Activated naive CD4-positive, alpha-beta T cell treated with anti-CD3 and anti-CD28 coated beads, Interleukin-2, amount 50 U/mL, for 72 hours (primary cell): Measurements from ENCODE around the gene MMP15. TPM values are rescaled to one million over a fixed set of nuclear protein-coding genes. Genes with fewer than 3 reads are reported as not detected.

Experiments
- ATAC-seq, 2 donors: fragments of 150-1000 bp; cut with Tn5 transposase; 2 replicates each; pipeline ENCODE4 v1.10.0; 2021; ENCODE audit warnings: mild to moderate bottlenecking in 2 of 2, moderate library complexity in 2 of 2
- DNase-seq, 2 donors: peaks; one replicate each; pipeline ENCODE4 v3.0.0; 2021 to 2022; ENCODE audit warnings: low spot score in 2 of 2
- H3K27ac Mint-ChIP-seq, 2 donors: one replicate each; pipeline ENCODE4 v1.8.0; 2022; ENCODE audit warnings: mild to moderate bottlenecking in 2 of 2, mixed read lengths in 2 of 2
- H3K36me3 Mint-ChIP-seq, 2 donors: one replicate each; pipeline ENCODE4 v1.8.0; 2022; ENCODE audit warnings: mixed read lengths in 2 of 2
- H3K9me3 Mint-ChIP-seq, 2 donors: one replicate each; pipeline ENCODE4 v1.8.0; 2022; ENCODE audit warnings: mixed read lengths in 2 of 2
- total RNA-seq, 2 donors: library from RNA; stranded (reverse); gene quantifications; one replicate each; pipeline ENCODE4 v1.2.3, GENCODE V29; 2022

Gene MMP15
- total RNA-seq, 2 donors from 2014 or later, result 0.07 to 0.76 TPM

GRCh38 chr16:58039829-58040495 is 14.4 kb downstream of the MMP15 start:
- H3K27ac Mint-ChIP-seq, result no peak overlapping the region
- no peak for DNase-seq
- ATAC-seq, result no peak
- no peaks in the 10 kb centered on the region for H3K36me3 Mint-ChIP-seq
- no peaks in the 10 kb centered on the region for H3K9me3 Mint-ChIP-seq

GRCh38 chr16:58040496-58040846 is 14.9 kb downstream of the MMP15 start:
- Mint-ChIP-seq H3K36me3 (no peaks in the 10 kb centered on the region), H3K27ac (no peak overlapping the region), H3K9me3 (no peaks in the 10 kb centered on the region)
- no peak for DNase-seq
- ATAC-seq, result no peak

- H3K36me3 Mint-ChIP-seq, result no peaks in the 10 kb centered on the region
- H3K9me3 Mint-ChIP-seq, result no peaks in the 10 kb centered on the region
- H3K27ac Mint-ChIP-seq, result no peak overlapping the region
- DNase-seq (no peak), ATAC-seq (no peak)
These were observed 15.5 kb downstream of the MMP15 start for GRCh38 chr16:58040945-58041627.

GRCh38 chr16:58041628-58041955 is 16.0 kb downstream of the MMP15 start:
- ATAC-seq (no peak), DNase-seq (no peak)
- Mint-ChIP-seq H3K9me3 (no peaks in the 10 kb centered on the region), H3K27ac (no peak overlapping the region), H3K36me3 (no peaks in the 10 kb centered on the region)

- ATAC-seq, result no peak
These were observed 16.7 kb downstream of the MMP15 start for GRCh38 chr16:58042001-58042885.

GRCh38 chr16:58042886-58043515 is 17.4 kb downstream of the MMP15 start:
- Mint-ChIP-seq H3K27ac (no peak overlapping the region), H3K9me3 (no peaks in the 10 kb centered on the region), H3K36me3 (no peaks in the 10 kb centered on the region)
- DNase-seq (no peak), ATAC-seq (no peak)

More at GRCh38 chr16:58042001-58042885, 16.7 kb downstream of the MMP15 start:
- Mint-ChIP-seq H3K36me3 (no peaks in the 10 kb centered on the region), H3K27ac (no peak overlapping the region), H3K9me3 (no peaks in the 10 kb centered on the region)
- DNase-seq, result no peak

- Mint-ChIP-seq H3K36me3 (no peaks in the 10 kb centered on the region), H3K27ac (peak overlapping the region in 1 of 2 donors; percentile 55), H3K9me3 (no peaks in the 10 kb centered on the region)
- ATAC-seq (no peak), DNase-seq (no peak)
These were observed 18.1 kb downstream of the MMP15 start for GRCh38 chr16:58043571-58044155.

GRCh38 chr16:58044266-58045019 is 18.9 kb downstream of the MMP15 start:
- ATAC-seq (no peak), DNase-seq (no peak)
- Mint-ChIP-seq H3K36me3 (no peaks in the 10 kb centered on the region), H3K27ac (no peak overlapping the region), H3K9me3 (no peaks in the 10 kb centered on the region)

GRCh38 chr16:58045096-58045495 is 19.5 kb downstream of the MMP15 start:
- no peak for ATAC-seq
- H3K27ac Mint-ChIP-seq, result no peak overlapping the region
- DNase-seq, result no peak
- H3K36me3 Mint-ChIP-seq, result no peaks in the 10 kb centered on the region
- H3K9me3 Mint-ChIP-seq, result no peaks in the 10 kb centered on the region

- Mint-ChIP-seq H3K27ac (no peak overlapping the region), H3K9me3 (no peaks in the 10 kb centered on the region), H3K36me3 (no peaks in the 10 kb centered on the region)
- no peak for ATAC-seq
- DNase-seq, result no peak
These were observed 20.7 kb downstream of the MMP15 start for GRCh38 chr16:58046054-58046881.

- H3K36me3 Mint-ChIP-seq, result no peaks in the 10 kb centered on the region
- H3K27ac Mint-ChIP-seq, result no peak overlapping the region
- DNase-seq, result no peak
- no peak for ATAC-seq
- no peaks in the 10 kb centered on the region for H3K9me3 Mint-ChIP-seq
These were observed 21.4 kb downstream of the MMP15 start for GRCh38 chr16:58046936-58047335.

- Mint-ChIP-seq H3K9me3 (no peaks in the 10 kb centered on the region), H3K36me3 (no peaks in the 10 kb centered on the region), H3K27ac (peak overlapping the region in 1 of 2 donors; percentile 50)
- ATAC-seq (no peak), DNase-seq (no peak)
These were observed 22.2 kb downstream of the MMP15 start for GRCh38 chr16:58047557-58048348.

- no peak for ATAC-seq
- no peaks in the 10 kb centered on the region for H3K36me3 Mint-ChIP-seq
These were observed 23.1 kb downstream of the MMP15 start for GRCh38 chr16:58048494-58049231.

More at GRCh38 chr16:58048494-58049231, 23.1 kb downstream of the MMP15 start:
- no peak for DNase-seq
- Mint-ChIP-seq H3K9me3 (no peaks in the 10 kb centered on the region), H3K27ac (no peak overlapping the region)
